ENCODE data around the gene ERV3-1. TPM values are rescaled to one million over a fixed set of nuclear protein-coding genes. Genes with fewer than 3 reads are reported as not detected.

The ERV3-1 gene
- total and polyA plus RNA-seq, 9 of the 15 experiments (the other 6 are each of a cell fraction or from before 2014, with no cell fraction given): 10.2 to 30.0 (median 22.0) TPM

- TF ChIP-seq NR2C2 (CRISPR knock-in tag; IDR thresholded peaks at IDR 0.05) (no peak), NR2C2 (tag; IDR thresholded peaks at IDR 0.05) (no peak), PATZ1 (CRISPR knock-in tag; IDR thresholded peaks at IDR 0.05; ENCODE audit: borderline replicate concordance) (no peak), LEF1 (IDR thresholded peaks at IDR 0.05) (no peak), KLF1 (tag; IDR thresholded peaks at IDR 0.05) (no peak), TCF15 (CRISPR knock-in tag; IDR thresholded peaks at IDR 0.05) (no peak), NFATC3 (IDR thresholded peaks at IDR 0.05) (no peak), XRCC4 (IDR thresholded peaks at IDR 0.05; ENCODE audit: extremely low read depth, insufficient read depth, insufficient read length) (no peak), TARDBP (IDR thresholded peaks at IDR 0.05) (no peak), ARNT (IDR thresholded peaks at IDR 0.05) (0 out of 4 replicates have a peak, but pooled peaks of 1 of the 2 experiments have one; percentile 63), CCAR2 (IDR thresholded peaks at IDR 0.05; ENCODE audit: low read depth, low read length) (no peak), SMARCA4 (IDR thresholded peaks at IDR 0.05) (no peak; the same call in 1 of the 2 replicates), ATF6 (CRISPR knock-in tag; IDR thresholded peaks at IDR 0.05) (no peak), HDAC6 (IDR thresholded peaks at IDR 0.05; ENCODE audit: low read depth, low read length) (no peak), E2F4 (CRISPR knock-in tag; IDR thresholded peaks at IDR 0.05; ENCODE audit: low read depth) (no peak), CREB3L1 (IDR thresholded peaks at IDR 0.05; ENCODE audit: borderline replicate concordance, low read depth) (peak; percentile 47; the same call in 1 of the 2 replicates), E4F1 (CRISPR knock-in tag; IDR thresholded peaks at IDR 0.05; ENCODE audit: borderline replicate concordance) (no peak), SREBF1 (IDR thresholded peaks at IDR 0.05; ENCODE audit: borderline replicate concordance, low read depth, low read length) (no peak)
Measured at GRCh38 chr7:65006094-65006992, at the start of gene ERV3-1 (continued).

Measured in K562 (cell line).